H1 (cell line): ENCODE data around the gene SSTR5. TPM values are rescaled to one million over a fixed set of nuclear protein-coding genes. Genes with fewer than 3 reads are reported as not detected.

Experiments used
- BRCA1 ChIP-seq: IDR thresholded peaks from 2 replicates; pipeline ENCODE4 v1.6.1; 2012; ENCODE audit warnings: low read depth, low read length, improper control_type of control experiment
- CBX5 ChIP-seq: fragments of 300-800, 300-1000 bp; sonication (generic); IDR thresholded peaks from 2 replicates; pipeline ENCODE4 v1.7.1; 2016; ENCODE audit warnings: antibody characterized with exemption, low read length, low read depth
- CHD1 ChIP-seq: IDR thresholded peaks from 2 replicates; pipeline ENCODE4 v1.6.1; 2012; ENCODE audit warnings: low read depth, low read length, improper control_type of control experiment
- CHD2 ChIP-seq: IDR thresholded peaks from 2 replicates; pipeline ENCODE4 v1.6.1; 2012; ENCODE audit warnings: low read length, improper control_type of control experiment
- CTBP2 ChIP-seq: IDR thresholded peaks from 2 replicates; pipeline ENCODE4 v1.7.0; 2011; ENCODE audit warnings: borderline replicate concordance, mild to moderate bottlenecking, moderate library complexity, mixed read lengths, low read length; ENCODE audit not compliant: insufficient read depth, insufficient read length
- EGR1 ChIP-seq: IDR thresholded peaks from 2 replicates; pipeline ENCODE4 v1.6.1; 2011; ENCODE audit warnings: low read depth, low read length, borderline replicate concordance
- HDAC2 ChIP-seq, 2 experiments: fragments of 300-600 bp in 1 of 2; sonication (generic) in 1 of 2; IDR thresholded peaks; 2 replicates each; pipeline ENCODE4 v1.6.1; 2011 to 2012; ENCODE audit warnings: low read depth in 2 of 2, low read length in 2 of 2, mild to moderate bottlenecking in 2 of 2, moderate library complexity in 2 of 2, borderline replicate concordance in 1 of 2, inconsistent platforms in 1 of 2
- KDM5A ChIP-seq: fragments of 200-600 bp; IDR thresholded peaks from 2 replicates; pipeline ENCODE4 v1.7.1; 2012; ENCODE audit warnings: mild to moderate bottlenecking, low read length, inconsistent platforms, mixed read lengths
- POLR2AphosphoS5 ChIP-seq: IDR thresholded peaks from 2 replicates; pipeline ENCODE4 v1.6.1; 2011; ENCODE audit warnings: low read depth, low read length
- SP4 ChIP-seq: IDR thresholded peaks from 2 replicates; pipeline ENCODE4 v1.6.1; 2012; ENCODE audit warnings: low read length, inconsistent platforms
- SUZ12 ChIP-seq: fragments of 200-600 bp; sonication (generic); IDR thresholded peaks from 2 replicates; pipeline ENCODE4 v1.6.1; 2012; ENCODE audit warnings: mild to moderate bottlenecking, inconsistent platforms, low read length, moderate library complexity, mixed read lengths
- polyA plus RNA-seq, 7 experiments: library from polyadenylated mRNA; depleted of rRNA in 3 of 7; stranded (reverse) in 5 of 7; unstranded in 2 of 7; fragments of >200 nt in 5 of 7; fragments of 200-250 nt in 2 of 7; gene quantifications; 1 replicate in 5 of 7; 2 replicates in 1 of 7; 4 replicates in 1 of 7; pipeline versions ENCODE4 v1.2.1 to v1.2.3, GENCODE V29; 2011 to 2013; ENCODE audit warnings: missing spikeins in 2 of 7, mixed read lengths in 2 of 7
- total RNA-seq: library from RNA; stranded (reverse); fragmentation: NEBNext Ultra II Directional; extraction: Animal tissue kit (Norgen Biotek cat#: 25700); gene quantifications from 2 replicates; pipeline ENCODE4 v1.2.1, GENCODE V29; 2021
- TF ChIP-seq, protein P1 (sequence below): fragments of 300-600 bp; sonication (generic); IDR thresholded peaks from 2 replicates; pipeline ENCODE4 v1.7.1; 2012; ENCODE audit warnings: low read length, moderate library complexity, mild to moderate bottlenecking, inconsistent platforms; ENCODE audit not compliant: insufficient replicate concordance

SSTR5 gene
- total and polyA plus RNA-seq, 2 of the 8 experiments (the other 6 are each of a cell fraction or from before 2014, with no cell fraction given): 0.56 to 0.60 TPM

DNA sequence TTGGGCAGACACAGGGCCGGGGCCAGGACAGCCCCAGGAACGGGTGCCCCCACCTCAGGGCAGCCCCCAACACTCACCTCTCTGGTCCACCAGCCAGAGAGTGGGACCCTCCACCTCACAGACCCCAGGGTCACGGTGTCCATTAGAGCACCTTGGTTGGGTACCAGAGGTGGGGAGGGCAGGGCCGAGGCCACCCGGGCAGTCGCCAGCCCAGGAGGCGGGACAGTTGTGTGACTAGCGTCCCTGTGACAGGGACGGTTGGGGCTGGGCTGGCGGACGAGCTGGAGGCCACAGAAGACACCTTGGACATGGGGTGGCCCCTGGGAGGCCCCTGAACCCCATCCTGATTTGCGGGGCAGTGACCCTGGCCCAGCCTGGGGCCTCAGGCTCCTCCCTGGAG lies 35.2 kb downstream of the SSTR5 start (continued):
- TF ChIP-seq, protein P1, sequence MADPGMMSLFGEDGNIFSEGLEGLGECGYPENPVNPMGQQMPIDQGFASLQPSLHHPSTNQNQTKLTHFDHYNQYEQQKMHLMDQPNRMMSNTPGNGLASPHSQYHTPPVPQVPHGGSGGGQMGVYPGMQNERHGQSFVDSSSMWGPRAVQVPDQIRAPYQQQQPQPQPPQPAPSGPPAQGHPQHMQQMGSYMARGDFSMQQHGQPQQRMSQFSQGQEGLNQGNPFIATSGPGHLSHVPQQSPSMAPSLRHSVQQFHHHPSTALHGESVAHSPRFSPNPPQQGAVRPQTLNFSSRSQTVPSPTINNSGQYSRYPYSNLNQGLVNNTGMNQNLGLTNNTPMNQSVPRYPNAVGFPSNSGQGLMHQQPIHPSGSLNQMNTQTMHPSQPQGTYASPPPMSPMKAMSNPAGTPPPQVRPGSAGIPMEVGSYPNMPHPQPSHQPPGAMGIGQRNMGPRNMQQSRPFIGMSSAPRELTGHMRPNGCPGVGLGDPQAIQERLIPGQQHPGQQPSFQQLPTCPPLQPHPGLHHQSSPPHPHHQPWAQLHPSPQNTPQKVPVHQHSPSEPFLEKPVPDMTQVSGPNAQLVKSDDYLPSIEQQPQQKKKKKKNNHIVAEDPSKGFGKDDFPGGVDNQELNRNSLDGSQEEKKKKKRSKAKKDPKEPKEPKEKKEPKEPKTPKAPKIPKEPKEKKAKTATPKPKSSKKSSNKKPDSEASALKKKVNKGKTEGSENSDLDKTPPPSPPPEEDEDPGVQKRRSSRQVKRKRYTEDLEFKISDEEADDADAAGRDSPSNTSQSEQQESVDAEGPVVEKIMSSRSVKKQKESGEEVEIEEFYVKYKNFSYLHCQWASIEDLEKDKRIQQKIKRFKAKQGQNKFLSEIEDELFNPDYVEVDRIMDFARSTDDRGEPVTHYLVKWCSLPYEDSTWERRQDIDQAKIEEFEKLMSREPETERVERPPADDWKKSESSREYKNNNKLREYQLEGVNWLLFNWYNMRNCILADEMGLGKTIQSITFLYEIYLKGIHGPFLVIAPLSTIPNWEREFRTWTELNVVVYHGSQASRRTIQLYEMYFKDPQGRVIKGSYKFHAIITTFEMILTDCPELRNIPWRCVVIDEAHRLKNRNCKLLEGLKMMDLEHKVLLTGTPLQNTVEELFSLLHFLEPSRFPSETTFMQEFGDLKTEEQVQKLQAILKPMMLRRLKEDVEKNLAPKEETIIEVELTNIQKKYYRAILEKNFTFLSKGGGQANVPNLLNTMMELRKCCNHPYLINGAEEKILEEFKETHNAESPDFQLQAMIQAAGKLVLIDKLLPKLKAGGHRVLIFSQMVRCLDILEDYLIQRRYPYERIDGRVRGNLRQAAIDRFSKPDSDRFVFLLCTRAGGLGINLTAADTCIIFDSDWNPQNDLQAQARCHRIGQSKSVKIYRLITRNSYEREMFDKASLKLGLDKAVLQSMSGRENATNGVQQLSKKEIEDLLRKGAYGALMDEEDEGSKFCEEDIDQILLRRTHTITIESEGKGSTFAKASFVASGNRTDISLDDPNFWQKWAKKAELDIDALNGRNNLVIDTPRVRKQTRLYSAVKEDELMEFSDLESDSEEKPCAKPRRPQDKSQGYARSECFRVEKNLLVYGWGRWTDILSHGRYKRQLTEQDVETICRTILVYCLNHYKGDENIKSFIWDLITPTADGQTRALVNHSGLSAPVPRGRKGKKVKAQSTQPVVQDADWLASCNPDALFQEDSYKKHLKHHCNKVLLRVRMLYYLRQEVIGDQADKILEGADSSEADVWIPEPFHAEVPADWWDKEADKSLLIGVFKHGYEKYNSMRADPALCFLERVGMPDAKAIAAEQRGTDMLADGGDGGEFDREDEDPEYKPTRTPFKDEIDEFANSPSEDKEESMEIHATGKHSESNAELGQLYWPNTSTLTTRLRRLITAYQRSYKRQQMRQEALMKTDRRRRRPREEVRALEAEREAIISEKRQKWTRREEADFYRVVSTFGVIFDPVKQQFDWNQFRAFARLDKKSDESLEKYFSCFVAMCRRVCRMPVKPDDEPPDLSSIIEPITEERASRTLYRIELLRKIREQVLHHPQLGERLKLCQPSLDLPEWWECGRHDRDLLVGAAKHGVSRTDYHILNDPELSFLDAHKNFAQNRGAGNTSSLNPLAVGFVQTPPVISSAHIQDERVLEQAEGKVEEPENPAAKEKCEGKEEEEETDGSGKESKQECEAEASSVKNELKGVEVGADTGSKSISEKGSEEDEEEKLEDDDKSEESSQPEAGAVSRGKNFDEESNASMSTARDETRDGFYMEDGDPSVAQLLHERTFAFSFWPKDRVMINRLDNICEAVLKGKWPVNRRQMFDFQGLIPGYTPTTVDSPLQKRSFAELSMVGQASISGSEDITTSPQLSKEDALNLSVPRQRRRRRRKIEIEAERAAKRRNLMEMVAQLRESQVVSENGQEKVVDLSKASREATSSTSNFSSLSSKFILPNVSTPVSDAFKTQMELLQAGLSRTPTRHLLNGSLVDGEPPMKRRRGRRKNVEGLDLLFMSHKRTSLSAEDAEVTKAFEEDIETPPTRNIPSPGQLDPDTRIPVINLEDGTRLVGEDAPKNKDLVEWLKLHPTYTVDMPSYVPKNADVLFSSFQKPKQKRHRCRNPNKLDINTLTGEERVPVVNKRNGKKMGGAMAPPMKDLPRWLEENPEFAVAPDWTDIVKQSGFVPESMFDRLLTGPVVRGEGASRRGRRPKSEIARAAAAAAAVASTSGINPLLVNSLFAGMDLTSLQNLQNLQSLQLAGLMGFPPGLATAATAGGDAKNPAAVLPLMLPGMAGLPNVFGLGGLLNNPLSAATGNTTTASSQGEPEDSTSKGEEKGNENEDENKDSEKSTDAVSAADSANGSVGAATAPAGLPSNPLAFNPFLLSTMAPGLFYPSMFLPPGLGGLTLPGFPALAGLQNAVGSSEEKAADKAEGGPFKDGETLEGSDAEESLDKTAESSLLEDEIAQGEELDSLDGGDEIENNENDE: no peak
- TF ChIP-seq KDM5A (no peak), SP4 (no peak), BRCA1 (no peak), CHD2 (no peak), POLR2AphosphoS5 (no peak), HDAC2 (IDR thresholded peaks at IDR 0.05; ENCODE audit: borderline replicate concordance in 1 of 2, low read depth in 2 of 2, low read length in 2 of 2) (no peak), CHD1 (no peak), EGR1 (no peak), CBX5 (no peak), SUZ12 (no peak), CTBP2 (no peak)
